CD14-positive monocyte (primary cell): Measurements from ENCODE around the gene NCAM1. TPM values are rescaled to one million over a fixed set of nuclear protein-coding genes. Genes with fewer than 3 reads are reported as not detected.

Experiments used
- DNase-seq, 3 donors: peaks; one replicate each; pipeline ENCODE4 v3.0.0-alpha.2; 2011 to 2022
- H2AFZ ChIP-seq: 2 replicates; pipeline ENCODE4 v1.6.0; 2012; ENCODE audit warnings: mild to moderate bottlenecking, low read depth, low read length, inconsistent platforms; ENCODE audit not compliant: insufficient read depth, poor library complexity, severe bottlenecking
- H3K27ac ChIP-seq, 2 donors: 1 replicate in 1 of 2; 2 replicates in 1 of 2; pipeline ENCODE4 v1.5.1; 2012 to 2013; ENCODE audit warnings: low read length in 2 of 2, control low read depth in 1 of 2, inconsistent platforms in 1 of 2, low read depth in 1 of 2, mild to moderate bottlenecking in 1 of 2
- H3K27me3 ChIP-seq, 2 donors: one replicate each; pipeline versions ENCODE4 v1.6.0 to v1.6.1; 2011 to 2013; ENCODE audit warnings: low read length in 2 of 2; ENCODE audit not compliant: control insufficient read depth in 2 of 2, insufficient read depth in 2 of 2
- H3K36me3 ChIP-seq, 2 donors: replicated peaks in 1 of 2; 1 replicate in 1 of 2; 2 replicates in 1 of 2; pipeline versions ENCODE4 v1.5.1 to v1.6.1; 2012 to 2013; ENCODE audit warnings: low read length in 2 of 2, control low read depth in 1 of 2, inconsistent platforms in 1 of 2, mild to moderate bottlenecking in 1 of 2; ENCODE audit not compliant: insufficient read depth in 2 of 2, control insufficient read depth in 1 of 2
- H3K4me1 ChIP-seq, 2 donors: 1 replicate in 1 of 2; 2 replicates in 1 of 2; pipeline versions ENCODE4 v1.5.1 to v1.6.1; 2012 to 2013; ENCODE audit warnings: low read length in 2 of 2, control low read depth in 1 of 2, inconsistent platforms in 1 of 2, mild to moderate bottlenecking in 1 of 2, moderate library complexity in 1 of 2; ENCODE audit not compliant: insufficient read depth in 2 of 2, control insufficient read depth in 1 of 2
- H3K4me2 ChIP-seq: replicated peaks from 2 replicates; pipeline ENCODE3; 2012; ENCODE audit warnings: low read length, moderate library complexity, mild to moderate bottlenecking; ENCODE audit not compliant: poor library complexity, severe bottlenecking; ENCODE audit errors: extremely low read depth
- H3K4me3 ChIP-seq, 3 experiments: fragments of 200-600 bp in 1 of 3; sonication (generic) in 1 of 3; replicated peaks in 1 of 3; 1 replicate in 2 of 3; 2 replicates in 1 of 3; pipeline ENCODE4 v1.5.1; 2011 to 2013; ENCODE audit warnings: low read length in 3 of 3, mild to moderate bottlenecking in 3 of 3, control low read depth in 2 of 3, low read depth in 2 of 3, inconsistent platforms in 1 of 3, moderate library complexity in 1 of 3
- H3K79me2 ChIP-seq: 2 replicates; pipeline ENCODE4 v1.6.0; 2012; ENCODE audit warnings: mild to moderate bottlenecking, control low read depth, inconsistent platforms, low read length, moderate library complexity; ENCODE audit not compliant: insufficient read depth
- H3K9ac ChIP-seq: 2 replicates; pipeline ENCODE4 v1.6.0; 2017; ENCODE audit warnings: low read length, mild to moderate bottlenecking; ENCODE audit not compliant: insufficient read depth, poor library complexity, severe bottlenecking
- H3K9me3 ChIP-seq, 2 donors: replicated peaks in 1 of 2; 1 replicate in 1 of 2; 2 replicates in 1 of 2; pipeline versions ENCODE4 v1.5.1 to v1.6.1; 2012 to 2013; ENCODE audit warnings: low read length in 2 of 2, control low read depth in 1 of 2; ENCODE audit not compliant: control insufficient read depth in 1 of 2, insufficient read depth in 1 of 2
- H4K20me1 ChIP-seq: 2 replicates; pipeline ENCODE4 v1.6.0; 2012; ENCODE audit warnings: mild to moderate bottlenecking, low read length, control low read depth, moderate library complexity; ENCODE audit not compliant: insufficient read depth
- H3K27ac Mint-ChIP-seq, 7 donors: one replicate each; pipeline ENCODE4 v1.8.0; 2020; ENCODE audit warnings: mild to moderate bottlenecking in 7 of 7, mixed read lengths in 7 of 7, moderate library complexity in 6 of 7, inconsistent platforms in 2 of 7
- H3K27me3 Mint-ChIP-seq, 3 donors: one replicate each; pipeline ENCODE4 v1.8.0; 2021 to 2022; ENCODE audit warnings: low read depth in 3 of 3, mild to moderate bottlenecking in 3 of 3, mixed read lengths in 3 of 3, moderate library complexity in 3 of 3, inconsistent platforms in 1 of 3
- H3K36me3 Mint-ChIP-seq, 2 donors: one replicate each; pipeline ENCODE4 v1.8.0; 2020; ENCODE audit warnings: mixed read lengths in 2 of 2, inconsistent platforms in 1 of 2, mild to moderate bottlenecking in 1 of 2
- H3K4me1 Mint-ChIP-seq: one replicate; pipeline ENCODE4 v1.8.0; 2020; ENCODE audit warnings: mild to moderate bottlenecking, mixed read lengths
- H3K4me3 Mint-ChIP-seq, 2 donors: one replicate each; pipeline ENCODE4 v1.8.0; 2020; ENCODE audit warnings: mild to moderate bottlenecking in 2 of 2, mixed read lengths in 2 of 2, moderate library complexity in 1 of 2
- H3K9me3 Mint-ChIP-seq, 7 donors: one replicate each; pipeline ENCODE4 v1.8.0; 2020 to 2022; ENCODE audit warnings: mixed read lengths in 7 of 7, mild to moderate bottlenecking in 6 of 7, moderate library complexity in 6 of 7, inconsistent platforms in 2 of 7
- CTCF ChIP-seq: fragments of 200-600 bp; IDR thresholded peaks from one replicate; pipeline ENCODE4 v1.8.0; 2022; ENCODE audit warnings: antibody characterized with exemption, mild to moderate bottlenecking
- WGBS: methylation state at CpG from one replicate; pipeline ENCODE4 v1.1.5; 2013; ENCODE audit warnings: missing lambda C conversion rate; ENCODE audit not compliant: insufficient coverage; 5-methylcytosine and 5-hydroxymethylcytosine counted together
- intact Hi-C, 2 donors: fragments of 100-400 bp; cut with micrococcal nuclease; formaldehyde crosslinking; loops; one replicate each; pipeline versions ENCODE4 v1.15.0 to v1.15.1; 2023
- polyA plus RNA-seq, 3 donors: library from polyadenylated mRNA; depleted of rRNA in 1 of 3; unstranded in 2 of 3; stranded (reverse) in 1 of 3; fragments of 300-500 nt in 2 of 3; fragments of >200 nt in 1 of 3; fragmentation: Illumina TruSeq in 2 of 3; gene quantifications; 1 replicate in 2 of 3; 2 replicates in 1 of 3; pipeline ENCODE4 v1.2.3, GENCODE V29; 2012 to 2021

The NCAM1 gene
- polyA plus RNA-seq, 3 donors = 0.65 to 0.69 TPM; not detected in 1

- Histone ChIP-seq H3K9me3 (peaks cover 0 to 3% of the 10 kb centered on the region in 2 donors), H3K9ac (no peak overlapping the region), H3K27ac (no peak overlapping the region), H3K27me3 (no peaks in the 10 kb centered on the region), H4K20me1 (no peaks in the 10 kb centered on the region), H2AFZ (no peak overlapping the region), H3K4me2 (no peak overlapping the region), H3K4me3 (no peak overlapping the region), H3K79me2 (no peaks in the 10 kb centered on the region), H3K4me1 (no peaks in the 10 kb centered on the region), H3K36me3 (no peaks in the 10 kb centered on the region)
- Mint-ChIP-seq H3K27me3 (peaks cover 1 to 3% (median 2%) of the 10 kb centered on the region in 3 donors), H3K27ac (no peak overlapping the region), H3K4me1 (no peaks in the 10 kb centered on the region), H3K9me3 (peaks cover 0 to 9% (median 6%) of the 10 kb centered on the region in 7 donors), H3K36me3 (no peaks in the 10 kb centered on the region), H3K4me3 (no peak overlapping the region)
- TF ChIP-seq CTCF = no peak
- WGBS = no CpG with 5 or more reads among the region's 5 CpGs
- intact Hi-C loops = no loop called here
- DNase-seq = no peak
These were observed 168.2 kb downstream of the NCAM1 start for GRCh38 chr11:113129261-113129992.

GRCh38 chr11:113131036-113131775 is 170.0 kb downstream of the NCAM1 start:
- Mint-ChIP-seq H3K4me1 (no peaks in the 10 kb centered on the region), H3K27ac (no peak overlapping the region), H3K4me3 (no peak overlapping the region), H3K9me3 (peaks cover 0 to 9% (median 7%) of the 10 kb centered on the region in 7 donors), H3K27me3 (peaks cover 2 to 9% (median 3%) of the 10 kb centered on the region in 3 donors), H3K36me3 (no peaks in the 10 kb centered on the region)
- Histone ChIP-seq H3K27ac (no peak overlapping the region), H3K4me3 (no peak overlapping the region), H3K4me1 (no peaks in the 10 kb centered on the region), H3K79me2 (no peaks in the 10 kb centered on the region), H3K36me3 (no peaks in the 10 kb centered on the region), H4K20me1 (no peaks in the 10 kb centered on the region), H3K27me3 (no peaks in the 10 kb centered on the region), H3K9ac (no peak overlapping the region), H3K4me2 (no peak overlapping the region), H3K9me3 (peaks cover 0 to 3% of the 10 kb centered on the region in 2 donors), H2AFZ (no peak overlapping the region)
- DNase-seq = no peak
- intact Hi-C loops = no loop called here
- 98% methylated on average over 6 of the region's 8 CpGs for WGBS
- no peak for TF ChIP-seq CTCF
